LNCAP (cell line): ENCODE data around the gene RNF220.

Experiments
- TF ChIP-seq, protein P1 (sequence below): fragments of 450-650 bp; IDR thresholded peaks from 2 replicates; pipeline ENCODE4 v1.5.1; 2017; ENCODE audit warnings: mild to moderate bottlenecking

Gene RNF220

GRCh38 chr1:44596511-44596910, 191.5 kb downstream of the RNF220 start:
- TF ChIP-seq, protein P1, sequence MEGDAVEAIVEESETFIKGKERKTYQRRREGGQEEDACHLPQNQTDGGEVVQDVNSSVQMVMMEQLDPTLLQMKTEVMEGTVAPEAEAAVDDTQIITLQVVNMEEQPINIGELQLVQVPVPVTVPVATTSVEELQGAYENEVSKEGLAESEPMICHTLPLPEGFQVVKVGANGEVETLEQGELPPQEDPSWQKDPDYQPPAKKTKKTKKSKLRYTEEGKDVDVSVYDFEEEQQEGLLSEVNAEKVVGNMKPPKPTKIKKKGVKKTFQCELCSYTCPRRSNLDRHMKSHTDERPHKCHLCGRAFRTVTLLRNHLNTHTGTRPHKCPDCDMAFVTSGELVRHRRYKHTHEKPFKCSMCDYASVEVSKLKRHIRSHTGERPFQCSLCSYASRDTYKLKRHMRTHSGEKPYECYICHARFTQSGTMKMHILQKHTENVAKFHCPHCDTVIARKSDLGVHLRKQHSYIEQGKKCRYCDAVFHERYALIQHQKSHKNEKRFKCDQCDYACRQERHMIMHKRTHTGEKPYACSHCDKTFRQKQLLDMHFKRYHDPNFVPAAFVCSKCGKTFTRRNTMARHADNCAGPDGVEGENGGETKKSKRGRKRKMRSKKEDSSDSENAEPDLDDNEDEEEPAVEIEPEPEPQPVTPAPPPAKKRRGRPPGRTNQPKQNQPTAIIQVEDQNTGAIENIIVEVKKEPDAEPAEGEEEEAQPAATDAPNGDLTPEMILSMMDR, result no peak

GRCh38 chr1:44598167-44598566, 193.1 kb downstream of the RNF220 start:
- TF ChIP-seq, protein P1, result no peak

DNA sequence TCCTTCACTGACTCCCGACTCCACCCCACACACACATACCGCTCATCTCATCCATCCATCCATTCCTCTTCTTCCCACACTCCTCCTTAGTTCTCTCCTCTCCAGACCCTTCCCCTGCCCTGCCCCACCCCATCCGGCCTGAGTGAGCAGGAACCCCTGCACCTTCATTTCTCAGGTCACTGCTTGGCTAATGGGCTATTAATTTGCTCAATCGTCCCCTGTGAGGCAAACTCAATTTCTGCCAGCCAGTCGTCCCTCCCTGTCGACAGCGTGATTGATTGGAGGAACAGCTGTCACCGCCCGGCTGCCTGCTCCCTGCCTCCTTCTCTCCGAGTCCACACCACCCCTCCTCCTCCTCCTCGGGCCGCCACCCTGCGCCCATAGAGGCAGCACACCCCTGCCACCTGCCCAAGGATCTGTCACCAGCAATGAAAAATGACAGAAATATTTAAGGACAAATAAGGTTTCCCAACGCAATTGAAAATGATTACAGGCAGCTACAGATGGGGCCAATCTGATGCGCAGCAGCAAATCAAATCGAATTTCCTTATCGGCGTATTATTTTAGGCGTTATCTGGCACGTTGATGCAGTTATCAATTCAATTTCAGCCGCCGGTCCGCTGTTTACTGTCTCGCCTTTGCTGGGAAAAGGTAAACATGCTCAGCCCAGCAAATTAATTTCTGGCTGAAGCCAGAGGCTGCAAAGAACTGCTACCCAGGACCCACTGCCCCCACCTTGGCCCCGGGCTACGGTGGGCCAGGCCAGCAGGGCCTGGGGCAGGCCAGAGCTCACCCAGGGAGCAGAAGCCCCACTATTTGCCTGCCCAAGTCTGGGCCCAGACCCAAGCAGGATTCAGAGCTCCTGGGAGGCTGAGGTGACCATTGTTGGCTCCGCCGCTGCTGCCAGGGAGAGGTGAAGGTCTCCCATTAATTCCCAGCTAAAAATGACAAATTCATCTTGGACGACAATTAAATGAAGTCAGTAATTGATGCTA, 197.9 kb downstream of the RNF220 start:
- TF ChIP-seq, protein P1, result no peak

DNA sequence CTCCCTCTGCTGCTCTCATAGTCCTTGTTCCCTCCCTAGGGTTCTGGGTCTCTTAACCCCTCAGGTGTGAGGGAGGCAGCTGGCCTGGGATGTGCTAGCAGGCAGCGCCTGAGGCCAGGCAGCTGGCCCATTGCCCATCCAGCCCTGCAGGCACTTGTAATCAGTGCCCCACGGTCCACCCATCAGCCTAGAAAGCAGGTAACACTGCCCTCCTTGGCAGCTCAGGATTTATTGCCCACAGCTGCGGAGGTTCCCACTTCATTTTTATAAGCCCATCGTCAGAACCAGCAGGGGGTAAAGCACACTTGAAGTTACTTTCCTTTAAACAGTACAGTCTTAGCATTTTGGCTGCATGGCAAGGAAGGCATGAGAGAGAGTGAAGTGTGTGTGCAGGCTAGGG, 198.7 kb downstream of the RNF220 start:
- TF ChIP-seq, protein P1, result no peak

DNA sequence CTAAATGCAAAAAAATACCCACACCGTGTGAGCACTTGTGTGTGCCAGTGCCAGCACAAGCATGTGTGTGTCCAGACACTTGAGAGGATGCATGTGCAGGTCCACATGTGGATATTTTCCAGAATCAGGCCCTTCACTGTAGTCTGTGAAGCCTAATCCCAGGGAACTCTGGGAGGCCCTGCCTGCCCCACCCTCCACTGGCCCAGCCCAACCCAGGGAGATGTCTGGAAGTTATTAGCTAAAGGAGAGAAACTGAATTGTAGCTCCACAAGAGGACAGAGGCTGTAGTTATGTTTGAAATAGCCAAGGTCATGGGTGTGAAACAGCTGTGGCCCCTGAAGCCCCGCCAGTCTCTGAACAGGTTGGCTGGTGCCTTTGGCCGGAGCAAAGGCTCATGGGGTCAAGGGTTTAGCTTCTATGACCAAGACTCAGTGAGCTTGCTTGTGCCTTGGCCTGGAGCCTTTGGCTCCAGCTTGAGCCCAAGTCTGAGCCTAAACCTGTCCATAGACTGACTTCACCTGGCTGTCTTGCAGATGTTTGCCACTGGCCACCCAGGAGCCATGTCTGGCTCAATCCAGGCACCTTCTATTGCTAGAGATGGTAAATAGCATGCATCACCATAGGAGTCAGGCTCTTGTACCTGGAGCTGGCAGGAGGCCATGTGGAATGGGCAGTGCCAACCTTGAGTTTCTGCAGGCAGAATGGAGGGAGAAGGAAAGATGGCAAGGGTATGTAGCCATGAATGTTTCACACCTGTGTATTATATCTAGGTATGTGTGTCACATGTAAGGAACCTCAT, 199.3 kb downstream of the RNF220 start:
- TF ChIP-seq, protein P1, result no peak

DNA sequence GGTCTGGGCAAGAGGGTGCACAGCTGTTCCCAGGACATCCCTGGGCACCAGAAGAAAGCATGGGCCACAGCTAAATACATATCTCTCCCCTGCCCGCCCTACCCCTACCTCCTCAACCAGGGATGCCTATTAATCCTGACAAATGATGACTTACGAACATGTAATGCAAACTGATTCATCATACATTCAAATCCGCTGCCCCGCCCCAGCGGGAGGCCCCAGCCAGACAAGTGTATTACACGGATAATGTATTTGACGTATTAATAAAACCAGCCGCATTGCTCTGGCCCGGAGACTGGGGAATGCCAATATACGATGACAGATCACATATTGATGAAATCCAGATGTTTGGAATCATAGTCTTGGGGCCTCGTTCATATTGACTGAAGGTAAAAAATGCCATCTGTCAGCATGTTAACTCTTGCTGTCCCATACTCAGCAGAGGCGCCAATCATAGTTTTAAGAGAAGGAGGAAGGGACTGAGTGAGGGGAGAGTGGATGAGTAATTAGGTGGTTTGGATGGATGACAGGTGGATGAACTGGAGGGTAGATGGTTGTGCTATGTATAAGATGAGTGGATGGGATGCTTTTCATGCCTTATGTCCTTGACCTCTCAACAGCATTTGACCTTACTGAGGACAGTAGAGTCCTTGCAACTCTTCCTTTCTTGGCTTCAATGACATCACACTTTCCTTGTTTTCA, 201.0 kb downstream of the RNF220 start:
- TF ChIP-seq, protein P1, result no peak

- TF ChIP-seq, protein P1, result no peak
These were observed 201.7 kb downstream of the RNF220 start for GRCh38 chr1:44606701-44607281.
